Measurements from ENCODE around the gene SSTR5. TPM values are rescaled to one million over a fixed set of nuclear protein-coding genes. Genes with fewer than 3 reads are reported as not detected.

The SSTR5 gene
- polyA plus RNA-seq, 2 of the 4 experiments (the other 2 are of a cell fraction) = 0.06 to 0.08 TPM

GRCh38 chr16:1038932-1039331, 33.6 kb upstream of the SSTR5 start:
- POLR2A ChIA-PET = no interaction called here
- Histone ChIP-seq H3K4me1 (peaks cover 13% of the 10 kb centered on the region), H3K4me3 (no peak overlapping the region), H3K9me3 (no peaks in the 10 kb centered on the region), H3K4me2 (no peak overlapping the region), H3K27ac (no peak overlapping the region)
- FAIRE-seq (no peak), ATAC-seq (no peak), DNase-seq (ENCODE audit: low read depth in 1 of 2, low spot score in 1 of 2) (no peak)
- CTCF ChIA-PET = interaction anchor here (1.0 to 14.4 kb wide), 5 partner anchors 9 to 141 kb away, joined by 3 to 153 read pairs (median 3); no protein-coding TSS in a partner anchor
- no peak for TF ChIP-seq HMGXB4 (CRISPR knock-in tag; IDR thresholded peaks at IDR 0.05; ENCODE audit: borderline replicate concordance)
- WGBS (ENCODE audit: missing lambda C conversion rate) = 65% methylated on average over 9 of the region's 12 CpGs

GRCh38 chr16:1039762-1040161, 32.8 kb upstream of the SSTR5 start:
- ChIA-PET POLR2A (no interaction called here), CTCF (interaction anchor here (1.3 to 14.4 kb wide), 2 partner anchors 17 to 63 kb away, joined by 3 to 153 read pairs; no protein-coding TSS in a partner anchor)
- TF ChIP-seq TP53 (CRISPR knock-in tag; IDR thresholded peaks at IDR 0.05) = no peak
- no peak for TF ChIP-seq ZC3H11A (IDR thresholded peaks at IDR 0.05)
- TF ChIP-seq CBX2 (IDR thresholded peaks at IDR 0.05; ENCODE audit: borderline replicate concordance, low read depth) = no peak
- TF ChIP-seq MYC (IDR thresholded peaks at IDR 0.05; ENCODE audit: borderline replicate concordance, low read length) = no peak
- no peak for TF ChIP-seq USF2 (IDR thresholded peaks at IDR 0.05)
- no peak for TF ChIP-seq FOSB (CRISPR knock-in tag; IDR thresholded peaks at IDR 0.05)
- TF ChIP-seq FOXS1 (CRISPR knock-in tag; IDR thresholded peaks at IDR 0.05) = no peak
- no peak for TF ChIP-seq RNF2 (IDR thresholded peaks at IDR 0.05; ENCODE audit: borderline replicate concordance, low read depth)
- TF ChIP-seq NR3C1 (IDR thresholded peaks at IDR 0.05) = no peak
- no peak for TF ChIP-seq SREBF2 (IDR thresholded peaks at IDR 0.05)
- TF ChIP-seq EHMT2 (IDR thresholded peaks at IDR 0.05; ENCODE audit: low read depth) = no peak
- TF ChIP-seq FOSL2 (IDR thresholded peaks at IDR 0.05) = no peak
- no peak for TF ChIP-seq FOSL2 (CRISPR knock-in tag; IDR thresholded peaks at IDR 0.05)
- 58% methylated on average over 9 of the region's 11 CpGs for WGBS (ENCODE audit: missing lambda C conversion rate)
- FAIRE-seq = no peak
- Histone ChIP-seq H3K9me3 (no peaks in the 10 kb centered on the region), H3K27ac (no peak overlapping the region), H3K4me3 (no peak overlapping the region), H3K4me2 (no peak overlapping the region), H3K4me1 (peaks cover 20% of the 10 kb centered on the region)
- DNase-seq (ENCODE audit: low read depth in 1 of 2, low spot score in 1 of 2) = no peak
- ATAC-seq = no peak

GRCh38 chr16:1040346-1040745, 32.2 kb upstream of the SSTR5 start:
- no peak overlapping the region for H3K27ac ChIP-seq
- FAIRE-seq (no peak), ATAC-seq (no peak), DNase-seq (ENCODE audit: low read depth in 1 of 2, low spot score in 1 of 2) (no peak)
- ChIA-PET CTCF (interaction anchor here (14.4 kb wide), 1 partner anchor 17 kb away, joined by 153 read pairs; no protein-coding TSS in a partner anchor), POLR2A (no interaction called here)
- no peak for TF ChIP-seq JUNB (IDR thresholded peaks at IDR 0.05)
- no peak for TF ChIP-seq FOXS1 (CRISPR knock-in tag; IDR thresholded peaks at IDR 0.05)
- TF ChIP-seq ZNF302 (CRISPR knock-in tag; IDR thresholded peaks at IDR 0.05) = no peak
- TF ChIP-seq CHD4 (IDR thresholded peaks at IDR 0.05; ENCODE audit: borderline replicate concordance) = no peak
- no peak for TF ChIP-seq HOXB13 (CRISPR knock-in tag; IDR thresholded peaks at IDR 0.05; ENCODE audit: low read depth)
- no peak for TF ChIP-seq HMGXB4 (CRISPR knock-in tag; IDR thresholded peaks at IDR 0.05; ENCODE audit: borderline replicate concordance)
- TF ChIP-seq HDAC2 (IDR thresholded peaks at IDR 0.05) = no peak
- TF ChIP-seq SREBF2 (IDR thresholded peaks at IDR 0.05) = no peak
- TF ChIP-seq E2F6 (IDR thresholded peaks at IDR 0.05; ENCODE audit: borderline replicate concordance, low read depth) = no peak
- no peak for TF ChIP-seq FOSL2 (IDR thresholded peaks at IDR 0.05)
- TF ChIP-seq FOSL2 (CRISPR knock-in tag; IDR thresholded peaks at IDR 0.05) = no peak
- H3K4me3 ChIP-seq = no peak overlapping the region
- no peaks in the 10 kb centered on the region for H3K9me3 ChIP-seq
- peaks cover 22% of the 10 kb centered on the region for H3K4me1 ChIP-seq
- WGBS (ENCODE audit: missing lambda C conversion rate) = 51% methylated on average over 12 of the region's 29 CpGs
- H3K4me2 ChIP-seq = no peak overlapping the region
